AG04450 (cell line): ENCODE data around the gene IL16. TPM values are rescaled to one million over a fixed set of nuclear protein-coding genes. Genes with fewer than 3 reads are reported as not detected.
A peak's percentile ranks its signal among the peaks of the same experiment; 100 is the strongest.

Experiments
- CTCF ChIA-PET: fragments of 300-600, 350-600 bp; formaldehyde crosslinking; extraction: SDS; loops from one replicate; lab custom pipeline; 2022; ENCODE audit warnings: antibody characterized with exemption, inconsistent platforms; lab: Charles Lee
- POLR2A ChIA-PET: fragments of 350-600 bp; formaldehyde crosslinking; extraction: SDS; loops from one replicate; lab custom pipeline; 2021; ENCODE audit warnings: antibody characterized with exemption, inconsistent platforms; lab: Yijun Ruan, JAX
- DNase-seq: peaks from one replicate; pipeline ENCODE4 v3.0.0-alpha.2; 2011; ENCODE audit warnings: low read depth, low spot score
- H3K27ac ChIP-seq: one replicate; pipeline ENCODE4 v1.5.1; 2012; ENCODE audit warnings: low read depth, low read length, control low read depth
- H3K27me3 ChIP-seq: one replicate; pipeline ENCODE4 v1.6.0; 2012; ENCODE audit warnings: low read length; ENCODE audit not compliant: control insufficient read depth, insufficient read depth
- H3K4me3 ChIP-seq: 2 replicates; pipeline ENCODE4 v1.5.1; 2011; ENCODE audit warnings: mild to moderate bottlenecking, low read depth, low read length, control low read depth
- H3K9me3 ChIP-seq: 2 replicates; pipeline ENCODE4 v1.5.1; 2012; ENCODE audit warnings: low read length; ENCODE audit not compliant: control insufficient read depth, insufficient read depth
- polyA plus RNA-seq: library from polyadenylated mRNA; depleted of rRNA; stranded (reverse); fragments of >200 nt; gene quantifications from 2 replicates; pipeline ENCODE4 v1.2.3, GENCODE V29; 2011
- TF ChIP-seq, protein P1 (sequence below): IDR thresholded peaks from 2 replicates; pipeline ENCODE4 v1.5.1; 2011; ENCODE audit warnings: low read depth, low read length, control low read depth, inconsistent platforms

IL16 gene
- polyA plus RNA-seq, 1 experiment: 3.8 TPM

GRCh38 chr15:81176291-81176893 lies 20.3 kb upstream of the IL16 start:
- ChIA-PET POLR2A (no interaction called here), CTCF (no interaction called here)
- H3K27ac ChIP-seq: no peak overlapping the region
- no peak overlapping the region for H3K4me3 ChIP-seq
- peaks cover 2% of the 10 kb centered on the region for H3K27me3 ChIP-seq
- no peaks in the 10 kb centered on the region; the same call in 1 of the 2 replicates for H3K9me3 ChIP-seq
- DNase-seq: no peak
- TF ChIP-seq, protein P1, sequence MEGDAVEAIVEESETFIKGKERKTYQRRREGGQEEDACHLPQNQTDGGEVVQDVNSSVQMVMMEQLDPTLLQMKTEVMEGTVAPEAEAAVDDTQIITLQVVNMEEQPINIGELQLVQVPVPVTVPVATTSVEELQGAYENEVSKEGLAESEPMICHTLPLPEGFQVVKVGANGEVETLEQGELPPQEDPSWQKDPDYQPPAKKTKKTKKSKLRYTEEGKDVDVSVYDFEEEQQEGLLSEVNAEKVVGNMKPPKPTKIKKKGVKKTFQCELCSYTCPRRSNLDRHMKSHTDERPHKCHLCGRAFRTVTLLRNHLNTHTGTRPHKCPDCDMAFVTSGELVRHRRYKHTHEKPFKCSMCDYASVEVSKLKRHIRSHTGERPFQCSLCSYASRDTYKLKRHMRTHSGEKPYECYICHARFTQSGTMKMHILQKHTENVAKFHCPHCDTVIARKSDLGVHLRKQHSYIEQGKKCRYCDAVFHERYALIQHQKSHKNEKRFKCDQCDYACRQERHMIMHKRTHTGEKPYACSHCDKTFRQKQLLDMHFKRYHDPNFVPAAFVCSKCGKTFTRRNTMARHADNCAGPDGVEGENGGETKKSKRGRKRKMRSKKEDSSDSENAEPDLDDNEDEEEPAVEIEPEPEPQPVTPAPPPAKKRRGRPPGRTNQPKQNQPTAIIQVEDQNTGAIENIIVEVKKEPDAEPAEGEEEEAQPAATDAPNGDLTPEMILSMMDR: no peak

DNA sequence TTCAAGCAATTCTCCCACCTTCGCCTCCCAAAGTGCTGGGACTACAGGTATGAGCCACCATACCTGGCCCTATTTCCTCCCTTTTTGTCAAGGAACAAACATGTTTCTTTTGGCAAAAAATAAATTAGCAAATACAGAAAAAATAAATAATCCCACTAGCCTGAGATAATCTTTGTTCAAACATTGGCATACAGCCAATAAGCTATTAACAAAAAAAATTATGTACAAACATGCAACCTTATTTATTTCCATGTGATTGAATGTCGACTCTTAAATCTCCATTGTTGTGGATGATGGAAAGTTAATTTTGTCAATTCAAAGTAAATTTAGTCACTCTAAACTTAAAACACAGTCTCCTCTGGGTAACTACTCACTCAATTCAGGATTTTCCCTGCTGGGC lies 18.3 kb upstream of the IL16 start:
- ChIA-PET POLR2A (no interaction called here), CTCF (interaction anchor here (0.9 to 1.4 kb wide), 3 partner anchors 12 to 88 kb away, joined by 3 to 7 read pairs (median 4); no protein-coding TSS in a partner anchor)
- no peak overlapping the region for H3K27ac ChIP-seq
- TF ChIP-seq, protein P1: no peak
- H3K9me3 ChIP-seq: no peaks in the 10 kb centered on the region; the same call in 1 of the 2 replicates
- no peak for DNase-seq
- H3K4me3 ChIP-seq: no peak overlapping the region
- peaks cover 2% of the 10 kb centered on the region for H3K27me3 ChIP-seq

GRCh38 chr15:81181220-81181619 lies 15.5 kb upstream of the IL16 start:
- no peak for DNase-seq
- Histone ChIP-seq H3K4me3 (no peak overlapping the region), H3K9me3 (no peaks in the 10 kb centered on the region; the same call in 1 of the 2 replicates), H3K27me3 (peaks cover 2% of the 10 kb centered on the region), H3K27ac (no peak overlapping the region)
- POLR2A ChIA-PET: interaction anchor here (2.5 kb wide), 1 partner anchor 21 kb away, joined by 9 read pairs; no protein-coding TSS in a partner anchor
- TF ChIP-seq, protein P1: no peak
- CTCF ChIA-PET: interaction anchor here (5.4 kb wide), 1 partner anchor 85 kb away, joined by 38 read pairs; no protein-coding TSS in a partner anchor

- ChIA-PET POLR2A (interaction anchor here (1.1 to 2.5 kb wide), 3 partner anchors 16 to 22 kb away, joined by 4 to 9 read pairs (median 4); no protein-coding TSS in a partner anchor), CTCF (interaction anchor here (0.6 to 5.4 kb wide), 5 partner anchors 8 to 84 kb away, joined by 3 to 38 read pairs (median 5); no protein-coding TSS in a partner anchor)
- H3K9me3 ChIP-seq: no peaks in the 10 kb centered on the region
- DNase-seq: no peak
- H3K27ac ChIP-seq: peak overlapping the region; percentile 68
- H3K4me3 ChIP-seq: peak overlapping the region; percentile 63
- TF ChIP-seq, protein P1: no peak
- H3K27me3 ChIP-seq: peaks cover 2% of the 10 kb centered on the region
Measured at GRCh38 chr15:81182031-81182755, 14.5 kb upstream of the IL16 start.
